ENCODE results near the gene TRIM27.
"Not testable (repeated sequence)": the region's sequence is repeated elsewhere in the genome, so short reads cannot be mapped to it uniquely, and the experiment has no call there.

The TRIM27 gene

DNA sequence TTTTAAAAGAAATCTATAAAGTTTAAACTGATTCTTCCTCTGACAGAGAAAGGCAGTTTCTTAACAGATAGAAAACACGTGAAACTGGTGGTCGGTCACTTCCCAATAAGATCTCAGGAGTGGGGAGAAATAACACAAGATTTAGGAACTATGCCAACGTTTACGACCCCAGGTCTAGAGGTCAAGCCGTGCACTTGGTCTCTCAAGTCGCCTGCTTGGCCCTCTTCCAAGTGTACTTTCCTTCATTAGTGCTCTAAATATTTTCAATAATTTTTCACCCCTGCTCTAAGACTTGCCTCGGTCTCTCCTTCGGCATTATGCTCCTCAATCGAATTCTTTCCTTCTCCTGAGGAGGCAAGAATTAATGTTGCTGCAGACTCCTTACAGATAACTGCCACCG lies 61.7 kb downstream of the TRIM27 start:
- no peak for DNase-seq

DNA sequence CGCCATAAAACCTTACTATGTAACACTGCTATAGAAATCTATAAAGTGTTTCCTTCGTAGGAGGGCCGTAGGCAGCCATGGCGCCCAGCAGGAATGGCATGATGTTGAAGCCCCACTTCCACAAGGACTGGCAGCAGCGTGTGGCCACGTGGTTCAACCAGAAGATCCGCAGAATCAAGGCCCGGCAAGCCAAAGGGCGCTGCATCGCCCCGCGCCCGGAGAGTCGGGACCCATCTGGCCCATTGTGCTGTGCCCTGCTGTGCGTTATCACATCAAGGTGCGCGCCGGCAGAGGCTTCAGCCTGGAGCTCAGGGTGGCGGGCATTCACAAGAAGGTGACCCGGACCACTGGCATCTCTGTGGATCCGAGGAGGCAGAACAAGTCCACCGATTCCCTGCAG lies 62.4 kb downstream of the TRIM27 start:
- DNase-seq: no peak

DNA sequence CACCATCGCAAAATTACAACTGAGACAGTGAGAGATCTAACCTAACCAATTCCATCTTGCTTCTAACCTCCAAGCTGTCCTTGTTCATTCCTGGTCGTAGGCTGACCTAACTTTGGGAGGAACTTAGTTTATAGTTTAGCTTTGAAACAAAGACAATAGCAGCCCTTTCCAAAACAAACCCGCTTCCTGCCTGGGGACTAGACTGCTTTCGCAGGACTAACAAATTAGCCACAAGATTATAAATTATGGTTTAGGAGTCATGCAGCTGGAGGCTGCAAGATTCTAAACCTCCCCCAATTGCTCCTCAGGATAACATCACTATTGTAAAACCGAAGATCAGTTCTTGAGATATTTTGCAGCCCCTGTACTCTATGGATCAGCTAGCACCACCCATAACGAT lies 63.2 kb downstream of the TRIM27 start:
- no peak for DNase-seq

DNA sequence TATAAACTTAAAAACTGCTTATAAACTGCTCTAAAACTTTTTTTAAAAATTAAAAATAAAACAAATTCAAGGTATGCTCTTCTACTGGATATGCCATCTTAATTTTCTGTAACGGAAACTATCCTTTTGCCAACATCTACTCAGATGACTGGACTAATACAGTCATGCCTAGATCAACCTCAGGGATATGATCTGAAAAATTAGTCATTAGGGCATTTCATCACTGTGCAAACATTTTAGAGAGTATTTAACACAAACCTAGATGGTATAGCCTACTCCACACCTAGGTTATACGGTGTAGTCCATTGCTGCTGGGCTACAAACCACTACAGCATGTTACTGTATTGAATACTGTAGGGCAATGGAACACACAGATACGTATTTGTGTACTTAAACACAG lies 64.8 kb downstream of the TRIM27 start:
- no peak for DNase-seq

DNA sequence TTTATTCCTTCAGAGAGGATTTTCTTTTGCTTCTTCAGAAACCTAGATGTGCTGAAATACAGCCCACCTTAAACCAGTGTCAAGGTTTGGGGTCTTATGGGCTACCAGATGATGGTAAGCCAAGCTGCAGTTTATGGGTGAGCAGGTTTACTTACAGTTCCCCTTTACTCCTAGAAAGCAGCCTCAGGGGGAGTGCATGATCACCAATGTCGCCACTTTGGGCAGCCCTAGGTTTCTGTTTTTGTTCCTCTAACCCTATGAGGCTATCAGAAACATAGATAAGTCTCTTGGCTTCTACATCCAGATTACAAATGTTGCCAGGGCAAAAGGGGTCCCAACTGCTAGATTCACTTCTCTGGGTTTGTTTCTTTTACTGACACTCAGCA lies 67.2 kb downstream of the TRIM27 start:
- DNase-seq: no peak

DNA sequence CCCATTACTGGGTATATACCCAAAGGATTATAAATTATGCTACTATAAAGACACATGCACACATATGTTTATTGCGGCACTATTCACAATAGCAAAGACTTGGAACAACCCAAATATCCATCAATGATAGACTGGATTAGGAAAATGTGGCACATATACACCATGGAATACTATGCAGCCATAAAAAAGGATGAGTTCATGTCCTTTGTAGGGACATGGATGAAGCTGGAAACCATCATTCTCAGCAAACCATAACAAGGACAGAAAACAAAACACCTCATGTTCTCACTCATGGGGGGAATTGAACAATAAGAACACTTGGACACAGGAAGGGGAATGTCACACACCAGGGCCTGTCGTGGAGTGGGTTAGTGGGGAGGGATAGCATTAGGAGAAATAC lies 69.4 kb downstream of the TRIM27 start:
- not testable (repeated sequence) for DNase-seq

All from DMS 273 treated with DMSO at 0.1 percent for 48 hours (cell line).